Neural progenitor cell (in vitro differentiated cells): Measurements from ENCODE around the gene TCF7. TPM values are rescaled to one million over a fixed set of nuclear protein-coding genes. Genes with fewer than 3 reads are reported as not detected.
A peak's percentile ranks its signal among the peaks of the same experiment; 100 is the strongest.

Experiments used
- DNase-seq: peaks from one replicate; pipeline ENCODE4 v3.0.0-alpha.2; 2016; ENCODE audit warnings: low spot score
- H2AFZ ChIP-seq: fragments of 200-600 bp; sonication (generic); replicated peaks from 2 replicates; pipeline ENCODE4 v1.6.1; 2016; ENCODE audit warnings: antibody characterized with exemption
- H3F3A ChIP-seq: fragments of 200-600 bp; sonication (generic); 2 replicates; pipeline ENCODE4 v1.6.1; 2016; ENCODE audit warnings: antibody characterized with exemption, low read depth
- H3K27ac ChIP-seq: fragments of 200-600 bp; sonication (generic); 2 replicates; pipeline ENCODE4 v1.5.1; 2016; ENCODE audit warnings: mild to moderate bottlenecking
- H3K27me3 ChIP-seq: fragments of 200-600 bp; sonication (generic); 2 replicates; pipeline ENCODE4 v1.6.1; 2016; ENCODE audit warnings: mild to moderate bottlenecking, moderate library complexity
- H3K36me3 ChIP-seq: fragments of 200-600 bp; sonication (generic); 2 replicates; pipeline ENCODE4 v1.5.1; 2016
- H3K4me1 ChIP-seq: fragments of 200-600 bp; sonication (generic); 2 replicates; pipeline ENCODE4 v1.6.1; 2016; ENCODE audit warnings: mixed run types
- H3K4me2 ChIP-seq: fragments of 200-600 bp; sonication (generic); 2 replicates; pipeline ENCODE4 v1.6.1; 2016
- H3K4me3 ChIP-seq: fragments of 200-600 bp; sonication (generic); 2 replicates; pipeline ENCODE4 v1.5.1; 2016
- H3K79me2 ChIP-seq: fragments of 200-600 bp; sonication (generic); 2 replicates; pipeline ENCODE4 v1.6.1; 2016; ENCODE audit warnings: low read depth
- H3K9ac ChIP-seq: fragments of 200-600 bp; sonication (generic); 2 replicates; pipeline ENCODE4 v1.6.1; 2016
- H3K9me3 ChIP-seq: fragments of 200-600 bp; sonication (generic); 2 replicates; pipeline ENCODE4 v1.5.1; 2016; ENCODE audit warnings: low read depth
- H4K20me1 ChIP-seq: fragments of 200-600 bp; sonication (generic); 2 replicates; pipeline ENCODE4 v1.6.1; 2016; ENCODE audit warnings: low read depth
- H3K27ac Mint-ChIP-seq: 3 replicates; pipeline ENCODE4 v1.8.0; 2021; ENCODE audit warnings: mixed read lengths
- H3K27me3 Mint-ChIP-seq: 2 replicates; pipeline ENCODE4 v1.8.0; 2022; ENCODE audit warnings: low read depth, mild to moderate bottlenecking, inconsistent platforms, moderate library complexity, mixed read lengths; ENCODE audit not compliant: insufficient read depth
- H3K36me3 Mint-ChIP-seq: 3 replicates; pipeline ENCODE4 v1.8.0; 2021; ENCODE audit warnings: mixed read lengths
- H3K4me1 Mint-ChIP-seq: 3 replicates; pipeline ENCODE4 v1.8.0; 2021; ENCODE audit warnings: mixed read lengths
- H3K4me3 Mint-ChIP-seq: 3 replicates; pipeline ENCODE4 v1.8.0; 2021; ENCODE audit warnings: mild to moderate bottlenecking, moderate library complexity, mixed read lengths
- H3K9me3 Mint-ChIP-seq: 3 replicates; pipeline ENCODE4 v1.8.0; 2020; ENCODE audit warnings: mixed read lengths
- CTCF ChIP-seq: fragments of 200-600 bp; sonication (generic); IDR thresholded peaks from 2 replicates; pipeline ENCODE4 v1.5.1; 2017; ENCODE audit warnings: antibody characterized with exemption, mild to moderate bottlenecking
- EZH2 ChIP-seq: fragments of 200-600 bp; sonication (generic); IDR thresholded peaks from 2 replicates; pipeline ENCODE4 v1.6.1; 2017; ENCODE audit warnings: antibody characterized with exemption, mild to moderate bottlenecking, moderate library complexity
- EZH2phosphoT487 ChIP-seq: fragments of 200-600 bp; sonication (generic); IDR thresholded peaks from 2 replicates; pipeline ENCODE4 v1.6.1; 2017; ENCODE audit warnings: antibody characterized with exemption
- total RNA-seq: library from RNA; depleted of rRNA; stranded (reverse); fragments of >200 nt; gene quantifications from 2 replicates; pipeline ENCODE4 v1.2.3, GENCODE V29; 2015; ENCODE audit warnings: low replicate concordance

TCF7 gene
- total RNA-seq, 1 donor from 2014 or later = 0.73 TPM

DNA sequence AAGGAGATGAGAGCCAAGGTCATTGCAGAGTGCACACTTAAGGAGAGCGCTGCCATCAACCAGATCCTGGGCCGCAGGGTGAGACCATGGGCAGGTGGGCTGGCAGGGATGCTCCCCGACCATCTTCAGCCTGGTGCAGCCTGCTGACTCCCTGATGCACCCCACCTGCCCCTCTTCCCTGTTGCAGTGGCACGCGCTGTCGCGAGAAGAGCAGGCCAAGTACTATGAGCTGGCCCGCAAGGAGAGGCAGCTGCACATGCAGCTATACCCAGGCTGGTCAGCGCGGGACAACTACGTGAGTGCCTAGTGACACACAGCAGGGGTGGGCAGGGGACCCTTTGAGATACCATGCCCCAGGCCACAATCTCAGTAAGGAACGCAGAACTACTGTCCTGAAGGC lies 28.3 kb downstream of the TCF7 start:
- no peaks in the 10 kb centered on the region for H3K36me3 ChIP-seq
- peaks cover 6% of the 10 kb centered on the region for H3K4me1 Mint-ChIP-seq
- peaks cover 13% of the 10 kb centered on the region for H3F3A ChIP-seq
- no peak for DNase-seq
- no peaks in the 10 kb centered on the region for H3K27me3 ChIP-seq
- H3K27me3 Mint-ChIP-seq = peaks cover 12% of the 10 kb centered on the region
- no peak overlapping the region for H2AFZ ChIP-seq
- no peaks in the 10 kb centered on the region for H3K4me1 ChIP-seq
- peaks cover 12% of the 10 kb centered on the region for H3K36me3 Mint-ChIP-seq
- H3K27ac ChIP-seq = no peak overlapping the region
- TF ChIP-seq CTCF (no peak), EZH2 (no peak), EZH2phosphoT487 (no peak)
- no peak overlapping the region for H3K4me3 ChIP-seq
- H3K4me3 Mint-ChIP-seq = no peak overlapping the region
- H3K9me3 ChIP-seq = no peaks in the 10 kb centered on the region
- H3K9me3 Mint-ChIP-seq = no peaks in the 10 kb centered on the region
- no peak overlapping the region for H3K27ac Mint-ChIP-seq
- H3K9ac ChIP-seq = no peak overlapping the region
- H4K20me1 ChIP-seq = peaks cover 96% of the 10 kb centered on the region
- H3K4me2 ChIP-seq = no peak overlapping the region
- peaks cover 10% of the 10 kb centered on the region for H3K79me2 ChIP-seq

DNA sequence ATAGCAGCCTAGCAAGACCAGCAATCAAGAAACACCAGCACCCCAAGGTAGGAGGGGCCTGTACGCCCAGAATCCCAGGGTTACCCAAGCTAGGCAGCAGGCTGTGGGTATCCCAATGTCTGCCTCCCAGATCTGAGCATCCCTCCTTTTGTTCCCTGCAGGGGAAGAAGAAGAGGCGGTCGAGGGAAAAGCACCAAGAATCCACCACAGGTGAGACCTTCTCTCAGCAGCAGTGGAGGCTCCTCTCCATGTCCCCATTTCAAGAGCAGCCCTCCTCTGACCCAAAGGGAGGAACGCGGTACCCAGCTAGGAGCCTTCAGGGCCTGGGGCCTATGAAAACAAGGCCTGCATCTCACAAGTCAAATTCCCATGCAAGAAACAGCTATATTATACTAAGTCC lies 28.9 kb downstream of the TCF7 start:
- Histone ChIP-seq H3K9ac (no peak overlapping the region), H3K79me2 (peaks cover 10% of the 10 kb centered on the region), H3K36me3 (no peaks in the 10 kb centered on the region), H3K4me2 (no peak overlapping the region), H3K4me1 (no peaks in the 10 kb centered on the region), H3K27ac (no peak overlapping the region), H3K4me3 (no peak overlapping the region), H3F3A (peaks cover 13% of the 10 kb centered on the region), H3K9me3 (no peaks in the 10 kb centered on the region), H3K27me3 (no peaks in the 10 kb centered on the region), H4K20me1 (peaks cover 95% of the 10 kb centered on the region), H2AFZ (no peak overlapping the region)
- H3K9me3 Mint-ChIP-seq = no peaks in the 10 kb centered on the region
- no peak for TF ChIP-seq EZH2phosphoT487
- no peak for TF ChIP-seq CTCF
- TF ChIP-seq EZH2 = no peak
- H3K4me3 Mint-ChIP-seq = no peak overlapping the region
- H3K4me1 Mint-ChIP-seq = peaks cover 6% of the 10 kb centered on the region
- DNase-seq = no peak
- H3K36me3 Mint-ChIP-seq = peaks cover 18% of the 10 kb centered on the region
- no peak overlapping the region for H3K27ac Mint-ChIP-seq
- peaks cover 12% of the 10 kb centered on the region for H3K27me3 Mint-ChIP-seq

- Mint-ChIP-seq H3K4me3 (no peak overlapping the region), H3K4me1 (peaks cover 6% of the 10 kb centered on the region), H3K9me3 (no peaks in the 10 kb centered on the region), H3K27me3 (peaks cover 12% of the 10 kb centered on the region), H3K36me3 (peaks cover 21% of the 10 kb centered on the region), H3K27ac (peak overlapping the region; percentile 25)
- DNase-seq = no peak
- TF ChIP-seq CTCF (no peak), EZH2phosphoT487 (no peak), EZH2 (no peak)
- peaks cover 10% of the 10 kb centered on the region for H3K79me2 ChIP-seq
- H3K4me2 ChIP-seq = no peak overlapping the region
- H3K4me1 ChIP-seq = no peaks in the 10 kb centered on the region
- no peak overlapping the region for H3K4me3 ChIP-seq
- H3K36me3 ChIP-seq = no peaks in the 10 kb centered on the region
- H4K20me1 ChIP-seq = peaks cover 92% of the 10 kb centered on the region
- H2AFZ ChIP-seq = no peak overlapping the region
- H3K9me3 ChIP-seq = no peaks in the 10 kb centered on the region
- H3K27ac ChIP-seq = no peak overlapping the region
- no peaks in the 10 kb centered on the region for H3K27me3 ChIP-seq
- H3K9ac ChIP-seq = no peak overlapping the region
- peaks cover 13% of the 10 kb centered on the region for H3F3A ChIP-seq
Observed at GRCh38 chr5:134143944-134144941, 29.8 kb downstream of the TCF7 start.
